Stomach (tissue), 4 donors: Measurements from ENCODE around the gene KRT86.

ENCODE experiments used
- EP300 ChIP-seq: sonication (generic); formaldehyde crosslinking; IDR thresholded peaks from one replicate; pipeline ENCODE4 v1.6.1; 2017; ENCODE audit warnings: antibody characterized with exemption
- POLR2A ChIP-seq, 4 donors: fragments of 450-650 bp; IDR thresholded peaks; one replicate each; pipeline ENCODE4 v1.6.1; 2016; ENCODE audit warnings: antibody characterized with exemption in 4 of 4, control low read depth in 2 of 4, mild to moderate bottlenecking in 1 of 4, moderate library complexity in 1 of 4
- POLR2AphosphoS5 ChIP-seq, 3 donors: sonication (generic); formaldehyde crosslinking; IDR thresholded peaks; one replicate each; pipeline ENCODE4 v1.6.1; 2016; ENCODE audit warnings: antibody characterized with exemption in 3 of 3
- TF ChIP-seq, protein P1 (sequence below), 7 experiments: fragments of 450-650 bp in 4 of 7; fragments of 200-600 bp in 3 of 7; sonication (generic) in 3 of 7; IDR thresholded peaks; one replicate each; pipeline ENCODE4 v1.5.1; 2016 to 2019; ENCODE audit warnings: antibody characterized with exemption in 7 of 7, control low read depth in 2 of 7, mild to moderate bottlenecking in 1 of 7

DNA sequence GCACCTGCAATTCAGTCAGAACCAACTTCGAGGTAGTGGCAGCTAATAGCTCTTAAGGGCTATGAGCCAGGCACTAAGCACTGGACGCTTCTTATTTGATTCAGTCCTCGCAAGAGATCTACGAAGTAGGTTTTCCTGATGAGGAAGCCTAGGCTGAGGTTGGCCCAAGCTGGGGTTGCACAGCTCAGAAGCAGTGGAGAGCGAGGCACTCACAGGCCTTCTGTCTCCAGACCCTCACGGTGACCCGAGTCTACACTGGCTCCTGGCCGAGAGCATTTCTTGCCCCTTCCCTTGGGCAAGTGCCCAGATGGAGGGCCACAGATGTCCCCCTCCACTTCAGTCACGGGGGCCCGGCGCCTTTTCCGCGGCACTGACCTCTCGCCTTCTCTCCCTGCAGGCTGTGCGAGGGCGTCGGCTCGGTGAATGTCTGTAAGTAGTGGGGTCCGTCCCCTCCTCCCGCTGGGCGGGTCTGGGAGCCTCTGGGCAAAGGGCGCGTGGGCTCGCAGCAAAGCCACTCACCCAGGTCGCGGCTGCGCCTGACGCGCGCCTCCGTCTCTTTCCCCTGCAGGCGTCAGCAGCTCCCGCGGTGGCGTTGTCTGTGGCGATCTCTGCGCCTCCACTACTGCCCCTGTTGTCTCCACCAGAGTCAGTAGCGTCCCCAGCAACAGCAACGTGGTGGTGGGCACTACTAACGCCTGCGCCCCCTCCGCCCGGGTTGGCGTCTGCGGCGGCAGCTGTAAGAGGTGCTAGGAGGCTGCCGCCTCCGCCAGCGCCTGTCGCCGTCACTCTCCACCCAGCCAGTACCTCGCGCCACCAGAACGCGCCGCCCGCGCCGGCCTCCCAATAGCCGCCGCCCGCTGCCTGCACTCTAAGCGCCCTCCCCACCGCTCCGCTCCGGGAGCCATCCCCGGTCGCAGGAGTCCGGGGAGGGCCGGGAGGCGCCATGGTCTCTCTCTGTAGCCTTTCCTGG lies 33.7 kb downstream of the KRT86 start:
- TF ChIP-seq, protein P1, sequence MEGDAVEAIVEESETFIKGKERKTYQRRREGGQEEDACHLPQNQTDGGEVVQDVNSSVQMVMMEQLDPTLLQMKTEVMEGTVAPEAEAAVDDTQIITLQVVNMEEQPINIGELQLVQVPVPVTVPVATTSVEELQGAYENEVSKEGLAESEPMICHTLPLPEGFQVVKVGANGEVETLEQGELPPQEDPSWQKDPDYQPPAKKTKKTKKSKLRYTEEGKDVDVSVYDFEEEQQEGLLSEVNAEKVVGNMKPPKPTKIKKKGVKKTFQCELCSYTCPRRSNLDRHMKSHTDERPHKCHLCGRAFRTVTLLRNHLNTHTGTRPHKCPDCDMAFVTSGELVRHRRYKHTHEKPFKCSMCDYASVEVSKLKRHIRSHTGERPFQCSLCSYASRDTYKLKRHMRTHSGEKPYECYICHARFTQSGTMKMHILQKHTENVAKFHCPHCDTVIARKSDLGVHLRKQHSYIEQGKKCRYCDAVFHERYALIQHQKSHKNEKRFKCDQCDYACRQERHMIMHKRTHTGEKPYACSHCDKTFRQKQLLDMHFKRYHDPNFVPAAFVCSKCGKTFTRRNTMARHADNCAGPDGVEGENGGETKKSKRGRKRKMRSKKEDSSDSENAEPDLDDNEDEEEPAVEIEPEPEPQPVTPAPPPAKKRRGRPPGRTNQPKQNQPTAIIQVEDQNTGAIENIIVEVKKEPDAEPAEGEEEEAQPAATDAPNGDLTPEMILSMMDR (IDR thresholded peaks at IDR 0.05), result peak in 5 of 7 experiments; percentile 16 to 28 (median 21)
- TF ChIP-seq POLR2A (IDR thresholded peaks at IDR 0.05) (no peak), EP300 (no peak), POLR2AphosphoS5 (IDR thresholded peaks at IDR 0.05) (no peak)
